Endothelial cell of umbilical vein (primary cell): ENCODE measurements around the gene GATAD2A. TPM values are rescaled to one million over a fixed set of nuclear protein-coding genes. Genes with fewer than 3 reads are reported as not detected.

Experiments used
- BruUV-seq: library from RNA; stranded (reverse); fragments of 400-500 nt; replicated peaks from 2 replicates; lab custom pipeline; 2021; lab: Mats Ljungman, UMichigan
- CTCF ChIA-PET: fragments of 300-600, 350-600 bp; sonication (Branson Sonifier 250); formaldehyde crosslinking; loops from one replicate; lab custom pipeline; 2021; ENCODE audit warnings: antibody characterized with exemption, inconsistent platforms; lab: Charles Lee
- POLR2A ChIA-PET: fragments of 300-600, 350-600 bp; sonication (Branson Sonifier 250); formaldehyde crosslinking; loops from one replicate; lab custom pipeline; 2021; ENCODE audit warnings: antibody characterized with exemption, inconsistent platforms; lab: Charles Lee
- DNase-seq: peaks from one replicate; pipeline ENCODE4 v3.0.0-alpha.2; 2011; ENCODE audit warnings: low read depth, low spot score
- FAIRE-seq: peaks from 2 replicates; lab custom pipeline; 2011; peaks lifted over from hg19 to GRCh38; lab: Jason Lieb, UNC
- H2AFZ ChIP-seq: 2 replicates; pipeline ENCODE4 v1.6.0; 2012; ENCODE audit warnings: low read depth, low read length, control low read depth, inconsistent platforms
- H3K27ac ChIP-seq: 2 replicates; pipeline ENCODE4 v1.5.1; 2011; ENCODE audit warnings: low read depth, mild to moderate bottlenecking, control low read depth, low read length, moderate library complexity; ENCODE audit not compliant: insufficient read depth
- H3K27me3 ChIP-seq, 2 experiments: 2 replicates each; pipeline versions ENCODE4 v1.6.0 to v1.6.1; 2011; ENCODE audit warnings: low read length in 2 of 2, mixed read lengths in 1 of 2; ENCODE audit not compliant: control insufficient read depth in 2 of 2, insufficient read depth in 2 of 2
- H3K36me3 ChIP-seq, 2 experiments: 2 replicates in 1 of 2; 3 replicates in 1 of 2; pipeline ENCODE4 v1.5.1; 2011; ENCODE audit warnings: low read length in 2 of 2, mild to moderate bottlenecking in 1 of 2, moderate library complexity in 1 of 2; ENCODE audit not compliant: control insufficient read depth in 2 of 2, insufficient read depth in 2 of 2; ENCODE audit errors: extremely low read depth in 1 of 2
- H3K4me1 ChIP-seq: 3 replicates; pipeline ENCODE4 v1.5.1; 2011; ENCODE audit warnings: mild to moderate bottlenecking, low read length; ENCODE audit not compliant: control insufficient read depth, insufficient read depth; ENCODE audit errors: extremely low read depth
- H3K4me2 ChIP-seq: 2 replicates; pipeline ENCODE4 v1.6.1; 2011; ENCODE audit warnings: low read length, control low read depth, mixed read lengths; ENCODE audit not compliant: insufficient read depth
- H3K4me3 ChIP-seq, 3 experiments: fragments of 200-600 bp in 1 of 3; sonication (generic), shearing (Covaris generic) in 1 of 3; replicated peaks in 1 of 3; 2 replicates each; pipeline ENCODE4 v1.5.1; 2011 to 2016; ENCODE audit warnings: control low read depth in 3 of 3, low read length in 3 of 3, mild to moderate bottlenecking in 2 of 3, inconsistent platforms in 1 of 3, low read depth in 1 of 3, moderate library complexity in 1 of 3; ENCODE audit not compliant: insufficient read depth in 1 of 3
- H3K79me2 ChIP-seq: 2 replicates; pipeline ENCODE4 v1.6.0; 2012; ENCODE audit warnings: low read length, inconsistent platforms; ENCODE audit not compliant: control insufficient read depth, insufficient read depth
- H3K9ac ChIP-seq: replicated peaks from 2 replicates; pipeline ENCODE3; 2011; ENCODE audit warnings: low read length, control low read depth; ENCODE audit not compliant: insufficient read depth; ENCODE audit errors: extremely low read depth
- H3K9me1 ChIP-seq: replicated peaks from 3 replicates; pipeline ENCODE4 v1.6.0; 2011; ENCODE audit warnings: mild to moderate bottlenecking, low read length; ENCODE audit not compliant: control insufficient read depth, insufficient read depth; ENCODE audit errors: extremely low read depth
- H3K9me3 ChIP-seq: replicated peaks from 2 replicates; pipeline ENCODE4 v1.5.1; 2012; ENCODE audit warnings: low read length, inconsistent platforms; ENCODE audit not compliant: control insufficient read depth, insufficient read depth
- H4K20me1 ChIP-seq: replicated peaks from 2 replicates; pipeline ENCODE3; 2011; ENCODE audit warnings: mild to moderate bottlenecking, low read length; ENCODE audit not compliant: control insufficient read depth, insufficient read depth; ENCODE audit errors: extremely low read depth
- CTCF ChIP-seq, 2 donors: IDR thresholded peaks; 1 replicate in 1 of 2; 2 replicates in 1 of 2; pipeline ENCODE4 v1.5.1; 2011; ENCODE audit warnings: low read length in 2 of 2, mild to moderate bottlenecking in 2 of 2, moderate library complexity in 2 of 2, control low read depth in 1 of 2, inconsistent platforms in 1 of 2, low read depth in 1 of 2; ENCODE audit not compliant: insufficient read depth in 1 of 2; ENCODE audit errors: extremely low read depth in 1 of 2
- EZH2 ChIP-seq: IDR thresholded peaks from 2 replicates; pipeline ENCODE4 v1.6.1; 2012; ENCODE audit warnings: borderline replicate concordance, low read depth, mild to moderate bottlenecking, moderate library complexity, low read length, inconsistent platforms; ENCODE audit not compliant: severe bottlenecking
- FOS ChIP-seq: IDR thresholded peaks from 2 replicates; pipeline ENCODE4 v1.6.1; 2011; ENCODE audit warnings: mild to moderate bottlenecking, low read length, moderate library complexity, borderline replicate concordance; ENCODE audit not compliant: insufficient read depth
- GATA2 ChIP-seq: IDR thresholded peaks from 2 replicates; pipeline ENCODE4 v1.7.0; 2011; ENCODE audit warnings: low read depth, mild to moderate bottlenecking, moderate library complexity, mixed read lengths, low read length; ENCODE audit not compliant: insufficient read length, insufficient read depth
- JUN ChIP-seq: IDR thresholded peaks from 2 replicates; pipeline ENCODE4 v1.6.1; 2011; ENCODE audit warnings: borderline replicate concordance, low read depth; ENCODE audit not compliant: insufficient read length, insufficient read depth
- MAX ChIP-seq: IDR thresholded peaks from 2 replicates; pipeline ENCODE4 v1.6.1; 2011; ENCODE audit not compliant: insufficient read depth, insufficient read length
- MYC ChIP-seq: IDR thresholded peaks from one replicate; pipeline ENCODE4 v1.6.1; 2011; ENCODE audit warnings: mild to moderate bottlenecking, low read depth, low read length
- POLR2A ChIP-seq: IDR thresholded peaks from 2 replicates; pipeline ENCODE4 v1.6.1; 2012; ENCODE audit warnings: low read depth, mild to moderate bottlenecking, control low read depth, low read length
- POLR2AphosphoS5 ChIP-seq: IDR thresholded peaks from 2 replicates; pipeline ENCODE4 v1.6.1; 2012; ENCODE audit warnings: low read depth, mild to moderate bottlenecking, control low read depth, low read length, moderate library complexity; ENCODE audit not compliant: insufficient read depth
- dilution Hi-C: fragments of 300-500 bp; cut with MboI; formaldehyde crosslinking; loops from one replicate; pipeline ENCODE4 v1.15.0; 2019; ENCODE audit warnings: low sequenced_read_pairs; ENCODE audit not compliant: extremely low pct_ligation_motif_present
- intact Hi-C: fragments of 100-400 bp; cut with micrococcal nuclease; formaldehyde crosslinking; loops from one replicate; pipeline ENCODE4 v1.10.0; 2022
- polyA plus RNA-seq, 4 experiments: library from polyadenylated mRNA; depleted of rRNA in 3 of 4; stranded (reverse) in 3 of 4; unstranded in 1 of 4; fragments of >200 nt; gene quantifications; 2 replicates each; pipeline versions ENCODE4 v1.2.1 to v1.2.3, GENCODE V29; 2011 to 2012; ENCODE audit warnings: missing spikeins in 1 of 4
- total RNA-seq: library from RNA; stranded (reverse); gene quantifications from 2 replicates; pipeline ENCODE4 v1.2.3, GENCODE V29; 2021

Gene GATAD2A
- total and polyA plus RNA-seq, 2 donors (not counting 3 experiments of a cell fraction or from before 2014, with no cell fraction given), result 27.3 to 134 TPM

- H3K4me3 ChIP-seq, result no peak overlapping the region
- H3K27ac ChIP-seq, result no peak overlapping the region
- H3K9ac ChIP-seq, result no peak overlapping the region
- H3K4me1 ChIP-seq, result no peaks in the 10 kb centered on the region
- no peak for DNase-seq
- intact Hi-C loops, result no loop called here
- no peaks in the 10 kb centered on the region for H3K79me2 ChIP-seq
- CTCF ChIA-PET, result no interaction called here
- FAIRE-seq, result no peak
- TF ChIP-seq EZH2 (no peak), CTCF (IDR thresholded peaks at IDR 0.05; ENCODE audit: extremely low read depth in 1 of 2, insufficient read depth in 1 of 2, low read depth in 1 of 2, low read length in 2 of 2) (no peak), MAX (no peak), POLR2A (no peak), GATA2 (no peak), POLR2AphosphoS5 (no peak), MYC (no peak), FOS (no peak), JUN (no peak)
- dilution Hi-C loops, result no loop called here
- H3K4me2 ChIP-seq, result no peak overlapping the region
- no peaks in the 10 kb centered on the region for H4K20me1 ChIP-seq
- H2AFZ ChIP-seq, result no peak overlapping the region
- peaks cover 22 to 63% of the 10 kb centered on the region in 2 experiments for H3K36me3 ChIP-seq
- H3K9me1 ChIP-seq, result no peaks in the 10 kb centered on the region
- no TSS peak for BruUV-seq
- POLR2A ChIA-PET, result no interaction called here
- H3K9me3 ChIP-seq, result no peaks in the 10 kb centered on the region
- H3K27me3 ChIP-seq, result no peaks in the 10 kb centered on the region
Observed at GRCh38 chr19:19501798-19502197, 96.3 kb downstream of the GATAD2A start.
